ENCODE measurements around the gene JAG1. TPM values are rescaled to one million over a fixed set of nuclear protein-coding genes. Genes with fewer than 3 reads are reported as not detected.

Gene JAG1
- total RNA-seq, 1 donor from 2014 or later = 161 TPM

DNA sequence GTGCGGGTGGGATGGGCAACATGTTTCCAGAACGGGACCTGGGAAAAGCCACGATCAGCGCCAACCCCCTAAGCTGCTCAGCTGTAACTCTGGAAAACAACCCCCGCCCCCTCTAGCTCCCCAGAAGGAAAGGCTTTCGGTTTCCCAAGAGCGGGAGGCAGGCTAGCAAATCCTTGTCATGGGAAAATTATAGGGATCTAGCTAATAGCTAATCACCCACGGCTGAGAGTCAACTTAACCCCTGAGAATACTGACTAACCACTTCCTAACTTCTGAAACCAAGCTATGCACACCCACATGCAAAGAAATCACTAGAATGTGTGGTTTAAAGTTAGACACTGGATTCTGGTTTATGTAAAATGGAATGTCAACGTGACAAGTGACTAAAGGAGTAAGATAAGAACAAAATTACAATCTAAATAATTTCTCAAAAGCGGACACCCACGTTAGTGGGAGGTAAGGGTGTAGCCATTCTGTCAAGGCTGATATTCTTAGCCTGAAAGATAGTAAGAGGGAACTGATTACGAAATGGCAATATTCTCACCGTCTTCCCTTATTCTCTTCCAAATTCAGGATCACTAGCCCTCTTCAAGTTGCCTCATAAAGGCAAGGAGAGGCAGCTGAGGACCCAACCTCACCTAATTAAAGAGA is 20.1 kb downstream of the JAG1 start:
- DNase-seq (ENCODE audit: low spot score) = no peak

DNA sequence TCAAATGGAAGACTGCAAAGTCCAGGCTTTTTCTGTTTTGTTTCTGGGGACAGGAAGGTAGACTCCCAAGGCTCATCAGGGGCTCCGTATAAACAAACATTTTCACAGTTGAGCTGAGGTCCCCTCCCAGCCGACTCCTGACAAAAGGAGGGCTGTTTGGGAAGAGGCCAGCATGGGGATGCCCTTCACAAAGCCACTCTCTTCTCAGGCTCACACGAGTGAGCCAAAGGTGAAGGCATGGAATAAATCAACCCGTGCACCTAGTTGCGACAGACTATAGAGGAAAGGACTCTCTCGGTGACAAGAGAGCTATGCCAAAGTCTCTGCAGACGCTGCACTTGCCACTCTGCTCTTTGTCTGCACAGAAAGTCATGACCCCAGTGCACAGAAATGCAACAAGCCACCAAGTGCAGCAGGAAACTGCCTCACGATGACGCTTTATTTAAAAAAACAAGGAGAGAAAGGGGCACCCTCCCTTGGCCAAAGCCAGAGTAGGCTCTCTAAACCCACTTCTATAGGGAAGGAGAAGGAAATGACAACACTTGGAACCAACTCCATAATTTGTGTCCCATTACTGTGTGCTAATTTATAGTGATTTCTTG is 21.0 kb downstream of the JAG1 start:
- no peak for DNase-seq (ENCODE audit: low spot score)

DNA sequence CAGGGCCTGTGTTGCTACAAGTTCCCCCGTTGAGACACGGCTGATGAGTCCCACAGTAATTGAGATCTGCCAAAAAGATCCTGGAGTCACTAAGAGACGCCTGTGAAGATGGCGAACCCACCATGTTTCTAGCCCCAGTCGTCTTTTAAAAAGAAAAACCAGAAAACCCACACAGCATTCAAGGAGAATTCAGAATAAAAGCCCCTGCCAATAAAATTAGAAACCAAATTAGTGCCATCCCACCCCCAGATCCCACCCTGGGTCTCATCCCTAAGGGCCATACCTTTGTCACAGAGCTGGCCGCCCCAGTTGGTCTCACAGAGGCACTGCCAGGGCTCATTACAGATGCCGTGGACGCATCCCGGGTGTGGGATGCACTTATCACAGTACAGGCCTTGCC is 21.6 kb downstream of the JAG1 start:
- DNase-seq (ENCODE audit: low spot score) = no peak

DNA sequence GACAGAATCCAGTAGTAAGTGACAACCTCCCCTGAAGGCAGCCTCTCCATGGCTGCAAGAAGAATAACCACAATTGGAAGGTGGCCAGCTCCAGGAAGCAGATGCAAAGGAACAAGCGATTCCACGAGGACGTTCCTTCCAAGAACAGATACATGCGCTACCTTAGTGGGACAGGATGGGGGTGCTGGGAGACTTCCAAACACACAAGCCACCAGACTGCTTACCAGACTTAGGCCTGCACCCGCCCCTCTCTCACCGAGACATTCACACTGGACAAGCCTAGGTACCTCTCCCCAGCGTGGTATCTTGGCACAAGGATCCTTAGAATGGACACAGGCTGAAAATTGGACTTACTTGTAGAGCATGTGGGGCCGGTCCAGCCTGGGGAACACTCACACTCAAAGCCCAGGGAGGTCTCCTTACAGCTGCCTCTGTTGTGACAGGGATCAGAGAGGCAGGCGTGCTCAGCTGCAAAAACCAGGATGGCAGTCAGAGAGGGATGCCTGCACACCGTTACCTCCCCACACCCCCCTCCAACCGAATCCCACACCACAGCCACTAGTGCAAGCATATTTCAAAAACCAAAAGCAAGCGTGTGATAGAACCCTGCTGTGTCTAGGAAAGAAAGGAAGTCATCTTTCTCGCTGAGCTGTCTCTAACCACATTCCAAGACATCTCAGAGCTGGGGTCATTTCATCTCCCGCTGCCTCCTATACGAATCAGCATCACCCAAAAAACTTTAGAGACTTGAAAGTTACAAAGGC is 22.4 kb downstream of the JAG1 start:
- DNase-seq (ENCODE audit: low spot score) = no peak

DNA sequence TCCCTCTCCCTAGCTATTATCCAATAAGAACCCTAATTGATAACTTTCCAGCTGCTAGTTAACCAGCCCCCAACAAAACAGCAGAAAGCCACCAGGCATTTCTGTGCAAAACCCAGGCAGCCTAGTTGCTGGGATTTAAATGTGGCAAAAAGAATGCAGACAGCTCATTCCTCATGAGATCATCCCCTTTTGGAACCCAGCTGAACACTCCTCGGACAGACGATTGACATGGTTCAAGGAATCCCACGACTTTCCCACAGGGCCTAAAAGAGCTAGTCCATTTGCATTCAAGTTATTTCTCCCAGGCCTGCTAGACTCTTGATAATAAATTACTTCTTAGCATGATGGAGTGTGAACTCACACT is 24.0 kb downstream of the JAG1 start:
- DNase-seq (ENCODE audit: low spot score) = no peak

DNA sequence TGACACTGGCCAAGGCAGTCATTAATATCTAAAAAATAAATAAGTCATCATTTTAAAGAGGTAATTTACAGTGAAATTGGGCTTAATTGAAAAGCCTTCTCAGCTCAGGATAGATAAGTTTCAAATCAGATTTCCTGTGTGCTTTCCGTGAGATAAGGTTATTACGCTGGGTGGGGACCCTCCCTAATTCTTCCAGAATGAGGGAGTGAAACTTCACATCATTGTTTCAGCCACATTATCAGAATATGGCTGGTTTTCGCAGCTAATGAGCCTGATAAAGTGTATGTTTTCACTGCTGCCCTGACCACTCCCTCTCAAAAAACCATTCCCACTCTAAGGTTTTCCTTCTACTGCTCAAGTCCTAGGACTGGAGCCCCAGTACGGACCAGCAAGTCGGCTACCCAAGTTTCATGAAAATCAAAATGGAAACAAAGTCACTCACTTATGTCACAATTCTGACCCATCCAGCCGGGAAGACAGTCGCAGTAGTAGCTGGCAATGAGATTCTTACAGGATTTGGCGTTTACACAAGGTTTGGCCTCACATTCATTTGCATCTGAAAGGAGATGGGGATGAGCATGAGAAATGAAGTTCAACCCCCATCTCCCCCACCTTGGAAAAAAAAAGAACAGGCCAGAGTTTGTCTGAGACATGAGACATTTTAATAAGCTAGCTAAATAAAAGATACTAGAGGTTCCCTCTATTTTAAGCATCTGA is 24.6 kb downstream of the JAG1 start:
- no peak for DNase-seq (ENCODE audit: low spot score)

DNA sequence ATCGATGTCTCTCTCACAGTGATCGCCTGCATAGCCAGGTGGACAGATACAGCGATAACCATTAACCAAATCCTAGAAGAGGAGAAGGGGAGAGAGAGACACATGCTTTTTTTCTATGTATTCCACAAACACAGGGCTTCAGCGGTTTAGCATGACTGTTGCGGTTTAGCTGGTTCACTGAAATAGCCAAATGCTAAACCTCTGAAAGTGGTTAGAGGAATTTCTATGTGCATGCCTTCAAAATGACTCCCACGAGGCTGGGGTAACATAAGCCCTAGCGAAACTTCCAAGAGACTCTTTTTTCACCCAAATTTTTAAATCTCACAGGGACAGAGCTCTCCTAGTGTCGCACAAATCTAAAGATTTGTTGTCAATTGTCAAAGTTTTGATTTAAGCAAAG is 25.1 kb downstream of the JAG1 start:
- DNase-seq (ENCODE audit: low spot score) = no peak

DNA sequence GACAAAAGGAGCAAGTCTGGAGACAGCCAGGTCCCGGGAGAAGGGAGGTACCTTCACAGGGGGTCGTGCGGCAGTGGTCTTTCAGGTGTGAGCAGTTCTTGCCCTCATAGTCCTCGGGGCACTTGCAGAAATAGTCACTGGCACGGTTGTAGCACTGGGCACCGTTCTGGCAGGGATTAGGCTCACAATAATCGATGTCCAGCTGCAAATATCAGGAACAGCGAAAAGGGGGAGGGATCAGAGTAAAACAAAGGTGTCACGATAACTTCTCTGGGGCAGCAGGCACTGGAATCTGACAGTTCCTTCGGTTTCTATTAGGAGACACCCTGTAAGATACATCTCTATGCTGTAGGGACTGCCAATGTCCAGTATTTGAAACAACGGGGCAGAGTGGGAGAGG is 25.9 kb downstream of the JAG1 start:
- DNase-seq (ENCODE audit: low spot score) = no peak

DNA sequence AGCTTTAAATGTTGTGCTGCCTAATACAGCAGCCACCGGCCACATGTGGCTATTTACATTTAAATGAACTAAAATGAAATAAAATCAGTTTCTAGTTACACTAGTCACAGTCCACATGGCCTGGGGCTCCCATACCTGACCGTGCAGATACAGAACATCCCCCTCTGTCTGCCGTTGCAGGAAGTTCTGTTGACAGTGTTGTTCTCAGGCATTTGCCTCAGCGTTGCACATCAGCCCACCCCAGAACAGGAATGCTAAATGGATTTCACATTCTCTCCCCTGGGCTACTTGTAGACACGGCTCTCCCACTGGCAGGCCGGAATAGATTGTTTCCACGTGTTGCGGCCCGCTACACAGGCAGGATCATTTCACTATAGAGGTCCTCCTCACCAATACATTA is 26.3 kb downstream of the JAG1 start:
- DNase-seq (ENCODE audit: low spot score) = no peak

DNA sequence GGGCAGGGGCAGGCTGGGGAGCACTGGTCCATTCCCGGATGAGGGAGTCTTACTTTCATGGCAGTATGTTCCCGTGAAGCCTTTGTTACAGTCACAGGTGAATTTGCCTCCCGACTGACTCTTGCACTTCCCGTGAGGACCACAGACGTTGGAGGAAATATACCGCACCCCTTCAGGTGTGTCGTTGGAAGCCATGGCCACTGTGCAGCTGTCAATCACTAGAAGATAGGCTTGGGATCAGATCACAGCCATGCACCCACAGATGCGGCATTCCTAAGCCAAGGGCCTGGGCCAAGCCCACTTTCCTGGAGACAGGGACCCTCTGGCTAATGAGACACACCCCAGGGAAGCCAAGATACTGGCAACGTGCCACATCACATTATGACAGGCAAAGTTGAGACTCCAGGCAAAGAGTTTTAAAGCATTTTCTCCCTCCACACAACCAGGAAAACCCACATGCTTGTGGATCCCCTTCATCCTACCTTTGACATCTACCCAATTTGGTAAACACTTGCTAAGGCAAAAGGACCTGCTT is 26.8 kb downstream of the JAG1 start:
- DNase-seq (ENCODE audit: low spot score) = no peak

DNA sequence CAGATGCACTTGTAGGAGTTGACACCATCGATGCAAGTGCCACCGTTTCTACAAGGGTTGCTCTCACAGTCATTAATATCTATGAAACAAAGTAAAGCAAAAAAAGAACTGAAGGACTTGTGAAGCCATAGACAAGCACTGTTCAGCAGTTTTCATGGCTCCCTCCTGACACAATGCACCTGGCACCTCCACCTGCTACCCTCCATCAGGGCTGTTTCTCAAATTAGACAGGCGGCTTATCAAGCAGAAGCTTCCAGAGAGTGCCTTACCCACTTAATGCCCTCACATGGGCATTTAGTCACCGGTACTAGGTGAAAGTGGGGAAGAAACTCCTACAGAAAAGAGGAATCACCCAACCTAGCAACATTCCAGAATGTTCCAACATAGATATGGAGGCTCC is 27.8 kb downstream of the JAG1 start:
- no peak for DNase-seq (ENCODE audit: low spot score)

DNA sequence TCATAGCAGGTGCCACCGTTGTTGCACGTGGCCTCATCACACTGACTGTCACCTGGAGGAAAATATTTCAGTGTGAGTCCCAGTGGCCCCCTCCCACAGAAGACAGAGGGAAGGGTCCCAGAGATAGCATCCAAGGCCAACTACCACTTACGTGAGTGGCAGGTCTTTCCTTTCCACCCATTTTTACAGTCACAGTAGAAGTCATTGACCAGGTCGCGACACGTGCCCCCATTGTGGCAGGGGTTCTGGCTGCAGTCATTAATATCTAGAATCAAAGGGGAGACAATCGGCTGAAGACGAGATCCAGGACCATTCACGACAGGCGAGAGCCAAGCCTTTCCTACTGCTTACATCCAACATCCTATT is 28.6 kb downstream of the JAG1 start:
- no peak for DNase-seq (ENCODE audit: low spot score)

DNA sequence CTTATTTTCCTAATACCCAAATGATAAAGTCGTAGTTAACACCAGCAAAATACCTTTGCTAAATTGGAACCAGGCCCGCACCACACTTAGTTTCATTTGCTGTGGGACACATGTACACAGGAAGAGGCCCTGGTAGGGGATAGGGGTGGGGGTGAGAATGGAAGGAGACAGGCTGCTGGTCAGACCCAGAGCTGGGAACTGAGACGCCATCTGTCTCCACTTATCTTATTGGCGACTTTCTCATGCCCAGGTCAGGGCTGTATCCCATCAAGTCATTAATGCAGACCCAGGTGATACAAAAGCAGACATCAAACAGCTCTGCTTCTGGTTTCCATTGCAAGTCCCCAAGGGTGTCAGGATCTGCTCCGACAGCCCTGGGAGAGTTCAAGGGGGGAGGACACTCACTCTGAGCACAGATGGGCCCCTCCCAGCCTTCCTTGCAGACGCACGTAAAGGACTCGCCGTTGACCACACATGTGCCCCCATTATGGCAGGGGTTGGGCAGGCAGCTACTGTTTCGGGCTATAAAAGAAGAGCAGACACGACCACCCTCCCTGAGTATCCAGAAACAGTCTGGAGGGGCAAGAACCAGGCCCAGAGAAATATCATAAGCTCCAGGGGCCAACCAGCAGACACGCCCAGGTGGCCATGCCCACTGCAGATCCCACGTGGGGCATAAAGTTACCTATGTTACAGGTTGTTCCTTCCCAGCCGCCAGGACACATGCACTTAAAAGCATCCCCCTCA is 29.2 kb downstream of the JAG1 start:
- DNase-seq (ENCODE audit: low spot score) = no peak

DNA sequence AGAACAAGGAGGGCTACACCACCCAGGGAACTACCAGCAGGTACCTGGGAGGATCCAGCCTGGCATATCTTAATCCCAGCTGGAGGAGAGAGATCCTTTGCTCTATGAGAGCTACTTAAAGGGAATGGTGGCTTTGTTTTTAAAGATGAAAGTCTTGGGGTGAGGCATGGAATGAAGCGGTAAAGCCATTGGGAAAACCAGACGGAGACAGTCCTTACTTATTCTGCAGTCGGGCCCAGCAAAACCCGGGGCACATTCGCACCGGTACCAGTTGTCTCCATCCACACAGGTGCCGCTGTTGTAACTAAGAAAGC is 30.3 kb downstream of the JAG1 start:
- no peak for DNase-seq (ENCODE audit: low spot score)

DNA sequence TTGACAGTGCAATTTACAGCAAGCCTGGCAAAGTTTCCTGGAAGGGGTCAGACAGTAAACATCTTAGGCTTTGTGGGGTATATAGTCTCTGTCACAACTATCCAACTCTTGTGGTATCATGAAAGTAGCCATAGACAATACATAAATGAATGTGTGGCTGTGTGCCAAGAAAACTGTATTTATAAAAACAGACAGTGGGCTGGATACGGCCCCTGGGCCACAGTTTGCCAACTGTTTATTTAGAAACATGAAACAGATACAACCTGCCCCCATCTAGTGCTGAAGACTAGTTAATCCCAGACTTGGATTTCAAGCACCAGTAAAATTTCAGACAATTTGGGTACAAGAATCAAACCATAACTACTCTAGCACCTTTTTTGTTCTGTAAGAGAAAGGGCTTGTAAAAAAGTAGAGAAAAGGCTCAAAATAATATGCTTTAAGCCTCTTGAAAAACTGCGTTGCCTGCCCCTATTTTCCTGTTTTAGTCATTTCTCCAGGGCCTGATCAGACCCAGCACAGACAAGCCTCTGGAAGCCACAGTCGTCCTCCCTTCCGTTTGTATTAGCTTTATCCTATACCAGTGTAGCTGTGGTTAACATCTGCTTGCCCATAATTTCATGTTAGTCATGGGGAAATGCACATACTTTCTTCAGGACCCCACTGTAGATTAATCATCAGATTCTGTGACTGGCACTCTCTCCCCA is 30.8 kb downstream of the JAG1 start:
- DNase-seq (ENCODE audit: low spot score) = no peak

DNA sequence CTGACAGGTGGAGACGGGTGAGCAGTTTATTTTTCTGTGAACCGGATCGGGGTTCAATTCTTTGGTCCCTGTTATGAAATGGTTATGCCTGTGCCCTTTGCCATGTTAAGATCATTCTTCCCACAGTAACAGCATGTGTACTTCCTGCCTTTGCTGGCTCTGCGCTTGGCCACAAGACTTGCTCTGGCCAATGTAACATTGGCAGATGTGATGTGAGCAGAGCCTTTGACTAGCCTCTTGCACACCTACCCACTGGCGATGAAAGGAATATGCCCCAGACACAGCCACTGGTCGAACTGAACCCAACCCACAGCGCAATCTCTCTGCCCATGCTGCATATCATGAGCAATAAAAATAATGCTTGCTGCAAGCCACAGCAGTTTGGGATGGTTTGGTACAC is 31.9 kb downstream of the JAG1 start:
- DNase-seq (ENCODE audit: low spot score) = no peak

DNA sequence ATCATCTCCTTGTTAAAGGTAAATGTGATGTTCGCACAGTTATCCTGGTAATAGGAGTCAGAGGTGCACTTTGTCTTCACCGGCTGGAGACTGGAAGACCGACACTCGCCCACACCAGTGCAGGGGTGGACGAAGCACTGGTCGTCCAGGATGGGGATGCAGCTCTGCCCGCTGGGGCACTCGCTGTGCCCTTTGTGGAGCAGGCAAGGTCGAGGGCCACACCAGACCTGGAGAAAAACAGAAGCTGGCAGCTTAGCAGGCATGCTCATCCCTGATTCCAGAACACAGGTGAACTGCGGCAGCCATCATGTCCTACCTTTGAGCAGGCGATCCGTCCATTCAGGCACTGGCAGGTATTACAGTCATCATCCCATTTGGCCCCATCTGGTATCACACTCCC is 32.3 kb downstream of the JAG1 start:
- DNase-seq (ENCODE audit: low spot score) = no peak

DNA sequence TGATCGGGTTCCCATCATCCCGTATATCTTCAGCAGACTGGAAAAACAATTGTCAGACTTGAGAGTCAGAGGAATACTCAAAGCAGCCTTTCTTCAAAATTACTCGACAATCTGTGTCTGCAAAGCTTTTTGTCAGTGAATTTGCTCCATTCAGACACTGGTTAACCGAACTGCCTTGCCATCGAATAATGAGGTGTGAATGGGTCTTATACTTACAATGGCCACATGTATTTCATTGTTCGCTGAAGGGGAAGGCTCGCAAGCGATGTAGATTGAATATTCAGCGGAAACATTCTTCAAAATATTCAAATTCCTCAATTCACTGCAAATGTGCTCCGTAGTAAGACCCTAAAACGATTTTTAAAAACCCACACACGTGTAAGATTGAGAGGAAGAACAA is 32.9 kb downstream of the JAG1 start:
- DNase-seq (ENCODE audit: low spot score) = no peak

DNA sequence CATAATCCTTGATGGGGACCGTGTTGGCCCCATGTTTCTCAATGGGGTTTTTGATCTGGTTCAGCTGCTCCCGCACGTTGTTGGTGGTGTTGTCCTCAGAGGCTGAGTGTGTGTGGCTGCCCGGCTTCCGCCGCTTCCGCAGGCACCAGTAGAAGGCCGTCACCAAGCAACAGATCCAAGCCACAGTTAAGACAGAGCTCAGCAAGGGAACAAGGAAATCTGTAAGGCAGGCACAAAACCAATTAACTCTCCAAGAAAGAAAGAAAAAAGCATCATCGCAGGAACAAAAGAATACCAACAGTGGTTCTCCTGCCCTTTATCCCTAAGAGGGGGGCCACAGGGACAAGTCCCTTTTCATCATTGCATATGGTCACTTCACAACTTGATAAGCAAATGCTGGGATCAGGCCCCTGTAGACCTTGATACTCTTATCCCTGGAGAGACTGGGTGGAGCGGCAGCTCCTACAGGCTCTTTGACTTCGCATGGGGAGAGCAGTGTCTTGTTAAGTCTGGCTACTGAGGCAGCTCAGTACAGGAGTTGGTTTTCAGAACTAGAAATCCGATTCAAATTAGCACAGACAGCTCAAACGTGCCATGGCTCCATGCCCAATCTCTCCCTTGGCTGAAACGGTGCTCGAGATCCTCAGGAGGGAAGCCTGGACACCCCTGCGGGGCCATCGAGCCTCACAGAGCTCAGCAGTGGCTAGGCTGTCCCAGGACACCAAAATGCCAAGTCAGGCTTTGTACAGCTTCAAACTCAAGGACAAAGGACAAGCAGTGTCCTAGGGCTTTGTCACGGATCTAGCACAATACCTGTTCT is 33.9 kb downstream of the JAG1 start:
- no peak for DNase-seq (ENCODE audit: low spot score)

DNA sequence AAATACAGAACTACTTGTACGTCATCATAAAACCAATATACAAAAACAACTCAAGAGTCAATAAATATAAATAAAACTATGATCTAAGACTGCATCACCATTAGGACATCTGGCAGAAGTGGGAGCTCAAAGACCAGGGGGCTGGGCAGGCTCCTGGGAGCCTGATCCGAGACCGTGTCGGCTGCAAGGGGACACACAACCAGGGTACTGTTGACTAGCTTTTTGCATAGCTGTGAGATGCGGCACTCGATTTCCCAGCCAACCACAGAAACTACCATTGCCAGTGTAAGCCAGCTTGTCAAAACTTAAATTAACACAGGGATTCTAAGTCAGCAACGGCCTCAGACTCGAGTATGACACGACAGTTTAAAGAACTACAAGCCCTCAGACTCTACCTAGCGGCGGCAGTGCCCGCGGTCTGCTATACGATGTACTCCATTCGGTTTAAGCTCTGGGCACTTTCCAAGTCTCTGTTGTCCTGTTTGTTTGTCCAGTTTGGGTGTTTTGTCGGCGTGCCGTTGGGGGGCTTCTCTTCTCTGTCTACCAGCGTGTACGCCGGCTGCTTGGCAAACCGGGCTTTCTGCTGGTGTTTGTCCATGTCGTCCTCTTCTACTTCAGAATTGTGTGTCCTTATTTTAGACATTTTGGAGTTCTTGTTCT is 34.6 kb downstream of the JAG1 start:
- no peak for DNase-seq (ENCODE audit: low spot score)

Data from ureter (tissue), 1 donor.